HEK293 (cell line): ENCODE results near the gene RIMS4.

Source experiments
- CTCF ChIA-PET: fragments of 350-600 bp; formaldehyde crosslinking; extraction: SDS; loops from one replicate; lab custom pipeline; 2021; ENCODE audit warnings: antibody characterized with exemption; lab: Yijun Ruan, JAX
- POLR2A ChIA-PET: fragments of 300-600 bp; formaldehyde crosslinking; extraction: SDS; loops from one replicate; lab custom pipeline; 2020; ENCODE audit warnings: antibody characterized with exemption, inconsistent platforms; lab: Yijun Ruan, JAX
- H3K27ac ChIP-seq: fragments of 200-500 bp; sonication (Bioruptor generic); 2 replicates; pipeline ENCODE4 v1.5.1; 2014; ENCODE audit warnings: low read depth, low read length, control low read depth, inconsistent platforms; ENCODE audit errors: extremely low read depth
- H3K36me3 ChIP-seq, 2 experiments: fragments of 200-500 bp in 1 of 2; sonication (Bioruptor generic) in 1 of 2; 1 replicate in 1 of 2; 2 replicates in 1 of 2; pipeline ENCODE4 v1.5.1; 2014 to 2017; ENCODE audit warnings: inconsistent platforms in 2 of 2, low read length in 2 of 2; ENCODE audit not compliant: control insufficient read depth in 2 of 2, insufficient read depth in 1 of 2
- H3K4me1 ChIP-seq: fragments of 200-500 bp; sonication (Bioruptor generic); 2 replicates; pipeline ENCODE4 v1.5.1; 2014; ENCODE audit warnings: mild to moderate bottlenecking, low read length, inconsistent platforms; ENCODE audit not compliant: control insufficient read depth, insufficient read depth
- H3K4me3 ChIP-seq: 2 replicates; pipeline ENCODE4 v1.5.1; 2011; ENCODE audit warnings: low read depth, mild to moderate bottlenecking, control low read depth, low read length, moderate library complexity
- H3K9me3 ChIP-seq: fragments of 200-500 bp; sonication (Bioruptor generic); 2 replicates; pipeline ENCODE4 v1.5.1; 2014; ENCODE audit warnings: low read depth, low read length, inconsistent platforms; ENCODE audit not compliant: control insufficient read depth, insufficient read depth
- BCL11A ChIP-seq: fragments of 450-650 bp; formaldehyde crosslinking; IDR thresholded peaks from 2 replicates; pipeline ENCODE4 v1.5.1; 2016; ENCODE audit warnings: low read depth, missing biosample characterization, missing genetic modification characterization
- GLIS1 ChIP-seq: fragments of 450-650 bp; formaldehyde crosslinking; IDR thresholded peaks from 2 replicates; pipeline ENCODE4 v1.5.1; 2016; ENCODE audit warnings: missing biosample characterization, missing genetic modification characterization
- HOXA7 ChIP-seq: sonication (generic); formaldehyde crosslinking; IDR thresholded peaks from 2 replicates; pipeline ENCODE4 v1.8.1; 2022; ENCODE audit warnings: missing genetic modification reagents, borderline replicate concordance
- HOXC10 ChIP-seq: sonication (generic); formaldehyde crosslinking; IDR thresholded peaks from 2 replicates; pipeline ENCODE4 v1.8.1; 2023; ENCODE audit warnings: mild to moderate bottlenecking, missing genetic modification reagents
- KLF1 ChIP-seq: fragments of 450-650 bp; formaldehyde crosslinking; IDR thresholded peaks from 2 replicates; pipeline ENCODE4 v1.5.1; 2016; ENCODE audit warnings: missing biosample characterization, missing genetic modification characterization
- KLF16 ChIP-seq: fragments of 450-650 bp; formaldehyde crosslinking; IDR thresholded peaks from 2 replicates; pipeline ENCODE4 v1.5.1; 2017; ENCODE audit warnings: missing biosample characterization, missing genetic modification characterization
- MYNN ChIP-seq: fragments of 450-650 bp; formaldehyde crosslinking; IDR thresholded peaks from 2 replicates; pipeline ENCODE4 v1.5.1; 2016; ENCODE audit warnings: missing biosample characterization, missing genetic modification characterization, borderline replicate concordance
- OSR2 ChIP-seq: fragments of 450-650 bp; formaldehyde crosslinking; IDR thresholded peaks from 2 replicates; pipeline ENCODE4 v1.5.1; 2016; ENCODE audit warnings: missing biosample characterization, missing genetic modification characterization
- REPIN1 ChIP-seq: fragments of 450-650 bp; formaldehyde crosslinking; IDR thresholded peaks from 2 replicates; pipeline ENCODE4 v1.5.1; 2017; ENCODE audit warnings: missing biosample characterization, missing genetic modification characterization, low read depth
- SP7 ChIP-seq: fragments of 450-650 bp; formaldehyde crosslinking; IDR thresholded peaks from 2 replicates; pipeline ENCODE4 v1.5.1; 2016; ENCODE audit warnings: missing biosample characterization, missing genetic modification characterization
- TCF7L2 ChIP-seq: IDR thresholded peaks from 2 replicates; pipeline ENCODE4 v1.6.1; 2011; ENCODE audit warnings: low read depth, mild to moderate bottlenecking, inconsistent platforms, low read length, moderate library complexity, borderline replicate concordance
- TRIM28 ChIP-seq: IDR thresholded peaks from 2 replicates; pipeline ENCODE4 v1.6.1; 2011; ENCODE audit warnings: low read length, control low read depth, borderline replicate concordance
- YY1 ChIP-seq: fragments of 450-650 bp; formaldehyde crosslinking; IDR thresholded peaks from 2 replicates; pipeline ENCODE4 v1.5.1; 2018; ENCODE audit warnings: missing biosample characterization, missing genetic modification characterization
- YY2 ChIP-seq: fragments of 450-650 bp; formaldehyde crosslinking; IDR thresholded peaks from 2 replicates; pipeline ENCODE4 v1.5.1; 2016; ENCODE audit warnings: missing biosample characterization, missing genetic modification characterization
- ZFHX2 ChIP-seq: fragments of 450-650 bp; formaldehyde crosslinking; conservative IDR thresholded peaks from 2 replicates; pipeline ENCODE4 v1.5.1; 2016; ENCODE audit warnings: missing biosample characterization, missing genetic modification characterization
- ZFP41 ChIP-seq: fragments of 450-650 bp; formaldehyde crosslinking; IDR thresholded peaks from 2 replicates; pipeline ENCODE4 v1.5.1; 2016; ENCODE audit warnings: missing biosample characterization, missing genetic modification characterization, borderline replicate concordance
- ZIC2 ChIP-seq: fragments of 450-650 bp; formaldehyde crosslinking; IDR thresholded peaks from 2 replicates; pipeline ENCODE4 v1.5.1; 2016; ENCODE audit warnings: missing biosample characterization, missing genetic modification characterization
- ZNF23 ChIP-seq: fragments of 450-650 bp; formaldehyde crosslinking; IDR thresholded peaks from 2 replicates; pipeline ENCODE4 v1.5.1; 2016; ENCODE audit warnings: missing biosample characterization, missing genetic modification characterization, borderline replicate concordance
- ZNF266 ChIP-seq: fragments of 450-650 bp; formaldehyde crosslinking; IDR thresholded peaks from 2 replicates; pipeline ENCODE4 v1.5.1; 2016; ENCODE audit warnings: missing biosample characterization, missing genetic modification characterization, low read depth
- ZNF701 ChIP-seq: fragments of 450-650 bp; formaldehyde crosslinking; IDR thresholded peaks from 2 replicates; pipeline ENCODE4 v1.5.1; 2016; ENCODE audit warnings: missing biosample characterization, missing genetic modification characterization
- ZNF843 ChIP-seq: fragments of 450-650 bp; formaldehyde crosslinking; IDR thresholded peaks from 2 replicates; pipeline ENCODE4 v1.5.1; 2016; ENCODE audit warnings: missing biosample characterization, missing genetic modification characterization
- TF ChIP-seq, protein P1 (sequence below): IDR thresholded peaks from 2 replicates; pipeline ENCODE4 v1.6.1; 2011; ENCODE audit warnings: mild to moderate bottlenecking, low read depth, low read length, borderline replicate concordance
- TF ChIP-seq, protein P2 (sequence below): fragments of 450-650 bp; formaldehyde crosslinking; IDR thresholded peaks from 2 replicates; pipeline ENCODE4 v1.5.0; 2017; ENCODE audit warnings: missing biosample characterization, missing genetic modification characterization, borderline replicate concordance
- TF ChIP-seq, protein P3 (sequence below): fragments of 450-650 bp; formaldehyde crosslinking; IDR thresholded peaks from 2 replicates; pipeline ENCODE4 v1.5.1; 2017; ENCODE audit warnings: missing biosample characterization, missing genetic modification characterization
- TF ChIP-seq, protein P4 (sequence below): fragments of 450-650 bp; formaldehyde crosslinking; IDR thresholded peaks from 2 replicates; pipeline ENCODE4 v1.5.1; 2016; ENCODE audit warnings: missing biosample characterization, missing genetic modification characterization
- TF ChIP-seq, protein P5 (sequence below): fragments of 450-650 bp; formaldehyde crosslinking; IDR thresholded peaks from 2 replicates; pipeline ENCODE4 v1.5.1; 2016; ENCODE audit warnings: missing biosample characterization, missing genetic modification characterization

Gene RIMS4

DNA sequence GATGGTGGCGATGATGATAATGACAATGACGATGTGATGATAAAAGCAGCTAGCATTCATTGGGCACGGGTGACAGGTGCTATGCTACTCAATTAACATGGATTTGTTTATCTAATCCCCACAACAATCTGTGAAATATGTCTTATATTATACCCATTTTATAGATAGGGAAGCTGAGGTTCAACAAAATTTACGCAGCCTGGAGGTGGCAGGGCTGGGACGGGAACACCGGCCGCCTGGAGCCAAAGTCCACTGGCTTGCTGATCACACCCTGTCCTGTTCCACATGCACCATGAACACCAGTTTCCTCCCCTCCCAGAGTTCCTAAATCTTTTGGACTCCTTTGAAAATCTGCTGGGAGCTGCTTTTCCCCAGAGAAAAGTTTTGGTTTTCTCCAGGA is 23.0 kb downstream of the RIMS4 start:
- TF ChIP-seq, protein P1, sequence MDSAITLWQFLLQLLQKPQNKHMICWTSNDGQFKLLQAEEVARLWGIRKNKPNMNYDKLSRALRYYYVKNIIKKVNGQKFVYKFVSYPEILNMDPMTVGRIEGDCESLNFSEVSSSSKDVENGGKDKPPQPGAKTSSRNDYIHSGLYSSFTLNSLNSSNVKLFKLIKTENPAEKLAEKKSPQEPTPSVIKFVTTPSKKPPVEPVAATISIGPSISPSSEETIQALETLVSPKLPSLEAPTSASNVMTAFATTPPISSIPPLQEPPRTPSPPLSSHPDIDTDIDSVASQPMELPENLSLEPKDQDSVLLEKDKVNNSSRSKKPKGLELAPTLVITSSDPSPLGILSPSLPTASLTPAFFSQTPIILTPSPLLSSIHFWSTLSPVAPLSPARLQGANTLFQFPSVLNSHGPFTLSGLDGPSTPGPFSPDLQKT: no peak
- TF ChIP-seq, protein P2, sequence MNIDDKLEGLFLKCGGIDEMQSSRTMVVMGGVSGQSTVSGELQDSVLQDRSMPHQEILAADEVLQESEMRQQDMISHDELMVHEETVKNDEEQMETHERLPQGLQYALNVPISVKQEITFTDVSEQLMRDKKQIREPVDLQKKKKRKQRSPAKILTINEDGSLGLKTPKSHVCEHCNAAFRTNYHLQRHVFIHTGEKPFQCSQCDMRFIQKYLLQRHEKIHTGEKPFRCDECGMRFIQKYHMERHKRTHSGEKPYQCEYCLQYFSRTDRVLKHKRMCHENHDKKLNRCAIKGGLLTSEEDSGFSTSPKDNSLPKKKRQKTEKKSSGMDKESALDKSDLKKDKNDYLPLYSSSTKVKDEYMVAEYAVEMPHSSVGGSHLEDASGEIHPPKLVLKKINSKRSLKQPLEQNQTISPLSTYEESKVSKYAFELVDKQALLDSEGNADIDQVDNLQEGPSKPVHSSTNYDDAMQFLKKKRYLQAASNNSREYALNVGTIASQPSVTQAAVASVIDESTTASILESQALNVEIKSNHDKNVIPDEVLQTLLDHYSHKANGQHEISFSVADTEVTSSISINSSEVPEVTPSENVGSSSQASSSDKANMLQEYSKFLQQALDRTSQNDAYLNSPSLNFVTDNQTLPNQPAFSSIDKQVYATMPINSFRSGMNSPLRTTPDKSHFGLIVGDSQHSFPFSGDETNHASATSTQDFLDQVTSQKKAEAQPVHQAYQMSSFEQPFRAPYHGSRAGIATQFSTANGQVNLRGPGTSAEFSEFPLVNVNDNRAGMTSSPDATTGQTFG (tag by site-specific recombination): no peak
- TF ChIP-seq BCL11A (tag by site-specific recombination) (no peak), OSR2 (tag by site-specific recombination) (no peak), HOXC10 (CRISPR knock-in tag) (no peak), YY2 (tag by site-specific recombination) (no peak), TRIM28 (no peak), ZFP41 (no peak), ZNF701 (tag by site-specific recombination) (no peak)
- TF ChIP-seq, protein P3, sequence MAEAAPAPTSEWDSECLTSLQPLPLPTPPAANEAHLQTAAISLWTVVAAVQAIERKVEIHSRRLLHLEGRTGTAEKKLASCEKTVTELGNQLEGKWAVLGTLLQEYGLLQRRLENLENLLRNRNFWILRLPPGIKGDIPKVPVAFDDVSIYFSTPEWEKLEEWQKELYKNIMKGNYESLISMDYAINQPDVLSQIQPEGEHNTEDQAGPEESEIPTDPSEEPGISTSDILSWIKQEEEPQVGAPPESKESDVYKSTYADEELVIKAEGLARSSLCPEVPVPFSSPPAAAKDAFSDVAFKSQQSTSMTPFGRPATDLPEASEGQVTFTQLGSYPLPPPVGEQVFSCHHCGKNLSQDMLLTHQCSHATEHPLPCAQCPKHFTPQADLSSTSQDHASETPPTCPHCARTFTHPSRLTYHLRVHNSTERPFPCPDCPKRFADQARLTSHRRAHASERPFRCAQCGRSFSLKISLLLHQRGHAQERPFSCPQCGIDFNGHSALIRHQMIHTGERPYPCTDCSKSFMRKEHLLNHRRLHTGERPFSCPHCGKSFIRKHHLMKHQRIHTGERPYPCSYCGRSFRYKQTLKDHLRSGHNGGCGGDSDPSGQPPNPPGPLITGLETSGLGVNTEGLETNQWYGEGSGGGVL: no peak
- TF ChIP-seq, protein P4, sequence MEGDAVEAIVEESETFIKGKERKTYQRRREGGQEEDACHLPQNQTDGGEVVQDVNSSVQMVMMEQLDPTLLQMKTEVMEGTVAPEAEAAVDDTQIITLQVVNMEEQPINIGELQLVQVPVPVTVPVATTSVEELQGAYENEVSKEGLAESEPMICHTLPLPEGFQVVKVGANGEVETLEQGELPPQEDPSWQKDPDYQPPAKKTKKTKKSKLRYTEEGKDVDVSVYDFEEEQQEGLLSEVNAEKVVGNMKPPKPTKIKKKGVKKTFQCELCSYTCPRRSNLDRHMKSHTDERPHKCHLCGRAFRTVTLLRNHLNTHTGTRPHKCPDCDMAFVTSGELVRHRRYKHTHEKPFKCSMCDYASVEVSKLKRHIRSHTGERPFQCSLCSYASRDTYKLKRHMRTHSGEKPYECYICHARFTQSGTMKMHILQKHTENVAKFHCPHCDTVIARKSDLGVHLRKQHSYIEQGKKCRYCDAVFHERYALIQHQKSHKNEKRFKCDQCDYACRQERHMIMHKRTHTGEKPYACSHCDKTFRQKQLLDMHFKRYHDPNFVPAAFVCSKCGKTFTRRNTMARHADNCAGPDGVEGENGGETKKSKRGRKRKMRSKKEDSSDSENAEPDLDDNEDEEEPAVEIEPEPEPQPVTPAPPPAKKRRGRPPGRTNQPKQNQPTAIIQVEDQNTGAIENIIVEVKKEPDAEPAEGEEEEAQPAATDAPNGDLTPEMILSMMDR: no peak
- Histone ChIP-seq H3K9me3 (no peaks in the 10 kb centered on the region), H3K4me3 (no peak overlapping the region), H3K4me1 (no peaks in the 10 kb centered on the region), H3K36me3 (no peaks in the 10 kb centered on the region), H3K27ac (no peak overlapping the region)
- CTCF ChIA-PET: interaction anchor here (0.6 to 1.5 kb wide), 4 partner anchors 16 to 1050 kb away, joined by 3 to 5 read pairs (median 4); no protein-coding TSS in a partner anchor
- POLR2A ChIA-PET: no interaction called here

DNA sequence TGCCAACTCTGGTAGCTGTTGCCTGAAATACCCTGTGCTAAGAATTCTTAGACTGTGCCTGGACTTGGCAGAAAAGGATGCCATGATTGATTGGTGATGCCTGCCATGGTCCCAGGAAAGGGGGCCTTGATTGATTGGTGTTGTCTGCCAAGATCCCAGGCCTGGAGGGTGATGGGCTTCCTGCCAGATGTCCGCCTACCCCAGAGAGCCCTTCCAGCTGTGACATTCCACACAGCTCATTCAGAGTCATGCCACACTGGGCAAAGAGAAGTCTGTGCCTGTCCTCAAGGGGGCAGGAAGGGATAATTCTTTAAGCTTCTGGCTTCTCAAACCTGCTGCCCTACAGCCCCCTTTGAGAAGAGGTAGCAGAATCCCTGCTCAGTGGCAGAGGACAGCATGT is 24.6 kb downstream of the RIMS4 start:
- ChIA-PET CTCF (interaction anchor here (0.6 to 1.7 kb wide), 8 partner anchors 9 to 83 kb away, joined by 3 to 5 read pairs (median 3); no protein-coding TSS in a partner anchor), POLR2A (interaction anchor here (0.6 kb wide), 1 partner anchor 100 kb away, joined by 3 read pairs; the partner anchor contains the start of gene YWHAB)
- no peak overlapping the region for H3K4me3 ChIP-seq
- no peaks in the 10 kb centered on the region for H3K4me1 ChIP-seq
- no peak overlapping the region for H3K27ac ChIP-seq
- H3K9me3 ChIP-seq: no peaks in the 10 kb centered on the region
- H3K36me3 ChIP-seq: no peaks in the 10 kb centered on the region
- TF ChIP-seq, protein P4: peak; percentile 19; the same call in 1 of the 2 replicates
- no peak for TF ChIP-seq HOXA7 (CRISPR knock-in tag)
- no peak for TF ChIP-seq MYNN (tag by site-specific recombination)
- TF ChIP-seq GLIS1: no peak
- no peak for TF ChIP-seq REPIN1 (tag by site-specific recombination)
- 0 out of 2 replicates have a peak, but pooled peaks have one; percentile 77 for TF ChIP-seq ZNF23 (tag by site-specific recombination)
- no peak for TF ChIP-seq ZNF266
- TF ChIP-seq SP7 (tag by site-specific recombination): no peak
- TF ChIP-seq, protein P5, sequence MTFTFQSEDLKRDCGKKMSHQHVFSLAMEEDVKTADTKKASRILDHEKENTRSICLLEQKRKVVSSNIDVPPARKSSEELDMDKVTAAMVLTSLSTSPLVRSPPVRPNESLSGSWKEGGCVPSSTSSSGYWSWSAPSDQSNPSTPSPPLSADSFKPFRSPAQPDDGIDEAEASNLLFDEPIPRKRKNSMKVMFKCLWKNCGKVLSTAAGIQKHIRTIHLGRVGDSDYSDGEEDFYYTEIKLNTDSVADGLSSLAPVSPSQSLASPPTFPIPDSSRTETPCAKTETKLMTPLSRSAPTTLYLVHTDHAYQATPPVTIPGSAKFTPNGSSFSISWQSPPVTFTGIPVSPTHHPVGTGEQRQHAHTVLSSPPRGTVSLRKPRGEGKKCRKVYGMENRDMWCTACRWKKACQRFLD (tag by site-specific recombination): no peak
- TF ChIP-seq KLF16: peak; percentile 68; the same call in 1 of the 2 replicates
- 0 out of 2 replicates have a peak, but pooled peaks have one; percentile 31 for TF ChIP-seq ZFHX2 (tag by site-specific recombination)
- TF ChIP-seq KLF1: no peak
- TF ChIP-seq TCF7L2: no peak
- TF ChIP-seq YY1: no peak
- TF ChIP-seq ZIC2: 0 out of 2 replicates have a peak, but pooled peaks have one; percentile 9
- no peak for TF ChIP-seq ZNF843 (tag by site-specific recombination)
